ENCODE results near the gene KRTAP16-1. TPM values are rescaled to one million over a fixed set of nuclear protein-coding genes. Genes with fewer than 3 reads are reported as not detected.

KRTAP16-1 gene
- total RNA-seq, 3 donors from 2014 or later (not counting 1 experiment from before 2014, with no cell fraction given) = 0.16 to 0.23 (median 0.23) TPM

- Histone ChIP-seq H3K4me1 (ENCODE audit: control insufficient read depth, insufficient read depth, low read length) (peaks cover 38% of the 10 kb centered on the region), H3K27me3 (ENCODE audit: control insufficient read depth, insufficient read depth, low read length) (no peaks in the 10 kb centered on the region), H3K9me3 (ENCODE audit: control insufficient read depth, insufficient read depth, low read length) (no peaks in the 10 kb centered on the region), H3K27ac (ENCODE audit: low read length) (no peak overlapping the region), H3K4me3 (ENCODE audit: low read length) (no peak overlapping the region), H3K36me3 (ENCODE audit: control insufficient read depth, insufficient read depth, low read length) (no peaks in the 10 kb centered on the region)
- no peak for DNase-seq
- H3K36me3 Mint-ChIP-seq = no peaks in the 10 kb centered on the region
- WGBS (ENCODE audit: insufficient coverage) = 77% methylated on average over 1 of the region's 1 CpG
- TF ChIP-seq CTCF (IDR thresholded peaks at IDR 0.05) = no peak
- H3K27me3 Mint-ChIP-seq (ENCODE audit: low read depth in 2 of 2) = peaks cover 7 to 8% of the 10 kb centered on the region in 2 donors
- peaks cover 45 to 49% of the 10 kb centered on the region in 2 donors for H3K4me1 Mint-ChIP-seq
- intact Hi-C loops (cut with micrococcal nuclease) = no loop called here
- ATAC-seq = no peak
- H3K9me3 Mint-ChIP-seq = no peaks in the 10 kb centered on the region
- no peak overlapping the region for H3K27ac Mint-ChIP-seq
- no peak overlapping the region for H3K4me3 Mint-ChIP-seq
Measured at GRCh38 chr17:41311111-41311510, 2.0 kb upstream of the KRTAP16-1 start.

GRCh38 chr17:41308251-41308917 lies 725 bp downstream of the KRTAP16-1 start:
- peak; percentile 51 to 93 for DNase-seq
- H3K4me1 Mint-ChIP-seq = peaks cover 45 to 49% of the 10 kb centered on the region in 2 donors
- no peak for TF ChIP-seq CTCF (IDR thresholded peaks at IDR 0.05)
- Histone ChIP-seq H3K36me3 (ENCODE audit: control insufficient read depth, insufficient read depth, low read length) (no peaks in the 10 kb centered on the region), H3K9me3 (ENCODE audit: control insufficient read depth, insufficient read depth, low read length) (no peaks in the 10 kb centered on the region), H3K27me3 (ENCODE audit: control insufficient read depth, insufficient read depth, low read length) (no peaks in the 10 kb centered on the region), H3K4me3 (ENCODE audit: low read length) (no peak overlapping the region), H3K27ac (ENCODE audit: low read length) (peak overlapping the region; percentile 83), H3K4me1 (ENCODE audit: control insufficient read depth, insufficient read depth, low read length) (peaks cover 38% of the 10 kb centered on the region)
- peak; percentile 78 to 86 (median 82) for ATAC-seq
- no peaks in the 10 kb centered on the region for H3K9me3 Mint-ChIP-seq
- intact Hi-C loops (cut with micrococcal nuclease) = no loop called here
- peak overlapping the region; percentile 81 for H3K4me3 Mint-ChIP-seq
- H3K27me3 Mint-ChIP-seq (ENCODE audit: low read depth in 2 of 2) = peaks cover 0 to 4% of the 10 kb centered on the region in 2 donors
- WGBS (ENCODE audit: insufficient coverage) = under 1% methylated on average over 10 of the region's 10 CpGs
- peak overlapping the region; percentile 86 to 89 for H3K27ac Mint-ChIP-seq
- no peaks in the 10 kb centered on the region for H3K36me3 Mint-ChIP-seq

- no peaks in the 10 kb centered on the region for H3K36me3 Mint-ChIP-seq
- no peaks in the 10 kb centered on the region for H3K9me3 ChIP-seq (ENCODE audit: control insufficient read depth, insufficient read depth, low read length)
- ATAC-seq (no peak), DNase-seq (peak in 1 of 2 donors; percentile 29)
- no peaks in the 10 kb centered on the region for H3K36me3 ChIP-seq (ENCODE audit: control insufficient read depth, insufficient read depth, low read length)
- peaks cover 0 to 4% of the 10 kb centered on the region in 2 donors for H3K27me3 Mint-ChIP-seq (ENCODE audit: low read depth in 2 of 2)
- H3K4me1 ChIP-seq (ENCODE audit: control insufficient read depth, insufficient read depth, low read length) = peaks cover 38% of the 10 kb centered on the region
- H3K27me3 ChIP-seq (ENCODE audit: control insufficient read depth, insufficient read depth, low read length) = no peaks in the 10 kb centered on the region
- no peak overlapping the region for H3K4me3 ChIP-seq (ENCODE audit: low read length)
- intact Hi-C loops (cut with micrococcal nuclease) = no loop called here
- H3K9me3 Mint-ChIP-seq = no peaks in the 10 kb centered on the region
- WGBS (ENCODE audit: insufficient coverage) = 86% methylated on average over 9 of the region's 9 CpGs
- peak overlapping the region; percentile 86 to 89 for H3K27ac Mint-ChIP-seq
- H3K4me3 Mint-ChIP-seq = peak overlapping the region; percentile 81
- no peak for TF ChIP-seq CTCF (IDR thresholded peaks at IDR 0.05)
- peak overlapping the region; percentile 83 for H3K27ac ChIP-seq (ENCODE audit: low read length)
- peaks cover 45 to 49% of the 10 kb centered on the region in 2 donors for H3K4me1 Mint-ChIP-seq
Measured at GRCh38 chr17:41307647-41308046, 1.5 kb downstream of the KRTAP16-1 start.

- no peak overlapping the region for H3K4me3 Mint-ChIP-seq
- intact Hi-C loops (cut with micrococcal nuclease) = no loop called here
- no peaks in the 10 kb centered on the region for H3K9me3 Mint-ChIP-seq
- WGBS (ENCODE audit: insufficient coverage) = 91% methylated on average over 12 of the region's 12 CpGs
- peaks cover 0 to 12% of the 10 kb centered on the region in 2 donors for H3K27me3 Mint-ChIP-seq (ENCODE audit: low read depth in 2 of 2)
- no peaks in the 10 kb centered on the region for H3K36me3 Mint-ChIP-seq
- DNase-seq (no peak), ATAC-seq (no peak)
- no peak overlapping the region for H3K27ac Mint-ChIP-seq
- Histone ChIP-seq H3K27ac (ENCODE audit: low read length) (no peak overlapping the region), H3K36me3 (ENCODE audit: control insufficient read depth, insufficient read depth, low read length) (no peaks in the 10 kb centered on the region), H3K4me3 (ENCODE audit: low read length) (no peak overlapping the region), H3K9me3 (ENCODE audit: control insufficient read depth, insufficient read depth, low read length) (no peaks in the 10 kb centered on the region), H3K4me1 (ENCODE audit: control insufficient read depth, insufficient read depth, low read length) (peaks cover 26% of the 10 kb centered on the region), H3K27me3 (ENCODE audit: control insufficient read depth, insufficient read depth, low read length) (no peaks in the 10 kb centered on the region)
- TF ChIP-seq CTCF (IDR thresholded peaks at IDR 0.05) = no peak
- peaks cover 27 to 33% of the 10 kb centered on the region in 2 donors for H3K4me1 Mint-ChIP-seq
Measured at GRCh38 chr17:41304091-41304490, 5.0 kb downstream of the KRTAP16-1 start.
